Measurements from ENCODE around the gene C16orf89.
"Not testable (repeated sequence)": the region's sequence is repeated elsewhere in the genome, so short reads cannot be mapped to it uniquely, and the experiment has no call there.

- TF ChIP-seq CTCF, EZH2, EZH2phosphoT487 (IDR thresholded peaks at IDR 0.05): not testable (repeated sequence)
These were observed 45.2 kb upstream of the C16orf89 start for GRCh38 chr16:5110933-5111332.

Data from neural progenitor cell (in vitro differentiated cells).